ENCODE data around the gene TLN1. TPM values are rescaled to one million over a fixed set of nuclear protein-coding genes. Genes with fewer than 3 reads are reported as not detected.

The TLN1 gene
- total and polyA plus RNA-seq, 2 of the 4 experiments (the other 2 are of a cell fraction), result 228 to 346 TPM

DNA sequence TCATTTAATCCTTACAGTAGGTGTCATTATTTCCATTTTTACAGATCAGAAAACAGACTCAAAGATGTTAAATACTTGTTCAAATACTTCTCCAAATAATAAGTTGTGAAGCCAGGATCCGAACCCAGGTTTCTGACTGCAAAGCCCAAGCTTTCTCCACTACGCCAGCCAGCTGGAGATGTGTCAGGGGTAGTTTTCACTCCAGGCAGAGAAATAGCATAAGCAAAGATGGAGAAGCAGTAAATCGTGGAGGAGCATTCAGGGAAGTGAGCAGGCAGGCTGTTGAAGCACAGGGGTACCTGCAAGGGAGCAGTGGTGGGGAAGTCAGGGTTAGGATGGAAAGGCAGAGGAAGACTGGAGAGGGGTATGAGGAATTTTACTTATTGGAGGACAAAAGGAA, 2.9 kb downstream of the TLN1 start (continued):
- TF ChIP-seq MAZ (IDR thresholded peaks at IDR 0.05; ENCODE audit: borderline replicate concordance, low read depth, low read length) (no peak), CHD1 (IDR thresholded peaks at IDR 0.05; ENCODE audit: low read depth, low read length) (no peak), MAFK (IDR thresholded peaks at IDR 0.05; ENCODE audit: low read depth, low read length) (no peak), SMC3 (IDR thresholded peaks at IDR 0.05; ENCODE audit: low read depth, low read length) (no peak)
